Measurements from ENCODE around the gene SDK1. TPM values are rescaled to one million over a fixed set of nuclear protein-coding genes. Genes with fewer than 3 reads are reported as not detected.

The SDK1 gene
- total and polyA plus RNA-seq, 10 of the 15 experiments (the other 5 are each of a cell fraction or from before 2014, with no cell fraction given), result 0.14 to 0.33 TPM; not detected in 8

GRCh38 chr7:3867863-3868262, 566.8 kb downstream of the SDK1 start:
- RAD21 ChIA-PET (ENCODE audit: unreplicated experiment), result no interaction called here
- in situ Hi-C loops (cut with MboI) (no loop called here), intact Hi-C loops (cut with micrococcal nuclease; ENCODE audit: unreplicated experiment) (no loop called here)
- Histone ChIP-seq H3K9ac (ENCODE audit: control insufficient read depth, insufficient read depth, low read length) (no peak overlapping the region), H3K9me3 (replicated peaks; ENCODE audit: control insufficient read depth, insufficient read depth, low read length) (no peaks in the 10 kb centered on the region; the same call in 2 of the 3 replicates), H3K79me2 (ENCODE audit: control insufficient read depth, insufficient read depth, low read length) (no peaks in the 10 kb centered on the region), H3K4me2 (ENCODE audit: control insufficient read depth, insufficient read depth) (no peak overlapping the region), H3K36me3 (ENCODE audit: control insufficient read depth in 2 of 2, insufficient read depth in 2 of 2, low read length in 1 of 2) (no peaks in the 10 kb centered on the region), H3K27me3 (replicated peaks in 1 of 2; ENCODE audit: control insufficient read depth in 2 of 2, insufficient read depth in 2 of 2, low read length in 1 of 2) (no peaks in the 10 kb centered on the region), H3K27ac (ENCODE audit: control insufficient read depth, insufficient read depth) (no peak overlapping the region), H2AFZ (ENCODE audit: control insufficient read depth, low read depth, low read length) (no peak overlapping the region), H4K20me1 (ENCODE audit: control insufficient read depth, insufficient read depth) (no peaks in the 10 kb centered on the region), H3K4me1 (ENCODE audit: control insufficient read depth, insufficient read depth, low read length) (no peaks in the 10 kb centered on the region), H3K4me3 (no peak overlapping the region)
- CTCF ChIA-PET, result no interaction called here
- TF ChIP-seq RELA (IDR thresholded peaks at IDR 0.05; ENCODE audit: borderline replicate concordance, partially characterized antibody), result no peak
- TF ChIP-seq MYC (IDR thresholded peaks at IDR 0.05; ENCODE audit: insufficient read depth, insufficient read length, insufficient replicate concordance, low read length, severe bottlenecking), result no peak
- no peak for TF ChIP-seq NFXL1 (IDR thresholded peaks at IDR 0.05; ENCODE audit: borderline replicate concordance)
- TF ChIP-seq FOXK2 (IDR thresholded peaks at IDR 0.05), result no peak
- TF ChIP-seq SUPT20H (IDR thresholded peaks at IDR 0.05; ENCODE audit: borderline replicate concordance, control insufficient read depth, low read depth, low read length), result no peak
- no peak for TF ChIP-seq STAT3 (IDR thresholded peaks at IDR 0.05; ENCODE audit: low read depth, low read length)
- POLR2A ChIA-PET, result no interaction called here
- WGBS (ENCODE audit: insufficient coverage, insufficient replicate concordance, low lambda C conversion rate, missing lambda C conversion rate), result 29% methylated on average over 5 of the region's 5 CpGs
- ATAC-seq (no peak), DNase-seq (ENCODE audit: low read depth, low spot score) (no peak), FAIRE-seq (no peak)
- SMC1A ChIA-PET (ENCODE audit: uncharacterized antibody, unreplicated experiment), result no interaction called here
- BruUV-seq (replicated peaks), result no TSS peak

- Histone ChIP-seq H3K4me2 (ENCODE audit: control insufficient read depth, insufficient read depth) (no peak overlapping the region), H3K4me3 (no peak overlapping the region), H3K9ac (ENCODE audit: control insufficient read depth, insufficient read depth, low read length) (no peak overlapping the region), H3K4me1 (ENCODE audit: control insufficient read depth, insufficient read depth, low read length) (no peaks in the 10 kb centered on the region), H3K27ac (ENCODE audit: control insufficient read depth, insufficient read depth) (no peak overlapping the region), H3K9me3 (replicated peaks; ENCODE audit: control insufficient read depth, insufficient read depth, low read length) (no peaks in the 10 kb centered on the region), H3K36me3 (ENCODE audit: control insufficient read depth in 2 of 2, insufficient read depth in 2 of 2, low read length in 1 of 2) (no peaks in the 10 kb centered on the region), H2AFZ (ENCODE audit: control insufficient read depth, low read depth, low read length) (no peak overlapping the region), H3K27me3 (replicated peaks in 1 of 2; ENCODE audit: control insufficient read depth in 2 of 2, insufficient read depth in 2 of 2, low read length in 1 of 2) (no peaks in the 10 kb centered on the region), H3K79me2 (ENCODE audit: control insufficient read depth, insufficient read depth, low read length) (no peaks in the 10 kb centered on the region), H4K20me1 (ENCODE audit: control insufficient read depth, insufficient read depth) (no peaks in the 10 kb centered on the region)
- ChIA-PET RAD21 (ENCODE audit: unreplicated experiment) (no interaction called here), SMC1A (ENCODE audit: uncharacterized antibody, unreplicated experiment) (no interaction called here), POLR2A (no interaction called here), CTCF (no interaction called here)
- in situ Hi-C loops (cut with MboI), result no loop called here
- ATAC-seq, result no peak
- intact Hi-C loops (cut with micrococcal nuclease; ENCODE audit: unreplicated experiment), result no loop called here
- no TSS peak for BruUV-seq (replicated peaks)
- WGBS (ENCODE audit: insufficient coverage, insufficient replicate concordance, low lambda C conversion rate, missing lambda C conversion rate), result 71% methylated on average over 14 of the region's 14 CpGs
- DNase-seq (ENCODE audit: low read depth, low spot score), result no peak
- no peak for FAIRE-seq
- TF ChIP-seq ZBED1 (IDR thresholded peaks at IDR 0.05; ENCODE audit: borderline replicate concordance) (no peak), CBFB (IDR thresholded peaks at IDR 0.05; ENCODE audit: low read depth) (no peak), CBX5 (IDR thresholded peaks at IDR 0.05; ENCODE audit: low read depth) (no peak), IKZF1 (conservative IDR thresholded peaks at IDR 0.05) (no peak), TCF7 (IDR thresholded peaks at IDR 0.05; ENCODE audit: borderline replicate concordance) (no peak), SMC3 (IDR thresholded peaks at IDR 0.05; ENCODE audit: borderline replicate concordance, low read length) (no peak), WRNIP1 (IDR thresholded peaks at IDR 0.05; ENCODE audit: borderline replicate concordance, low read depth, low read length) (no peak)
These were observed 578.5 kb downstream of the SDK1 start for GRCh38 chr7:3879355-3880075.

All from GM12878 (cell line).